OCI-LY3 (cell line): ENCODE results near the gene APAF1.

ENCODE experiments used
- CTCF ChIP-seq: fragments of 200-600, 300-600 bp; sonication (generic); IDR thresholded peaks from 2 replicates; pipeline ENCODE4 v1.5.1; 2014; ENCODE audit warnings: antibody characterized with exemption, low read length, low read depth
- EZH2phosphoT487 ChIP-seq: fragments of 200-600 bp; shearing (Covaris generic); IDR thresholded peaks from 2 replicates; pipeline ENCODE4 v1.6.1; 2018; ENCODE audit warnings: antibody characterized with exemption, mixed run types, low read depth

- TF ChIP-seq CTCF (no peak), EZH2phosphoT487 (no peak)
Observed at GRCh38 chr12:98701166-98701565, 56.1 kb downstream of the APAF1 start.
